Adrenal gland (tissue), 12 donors: ENCODE measurements around the gene GALNT18. TPM values are rescaled to one million over a fixed set of nuclear protein-coding genes. Genes with fewer than 3 reads are reported as not detected.

Experiments used
- DNase-seq, 7 donors: peaks; one replicate each; pipeline ENCODE4 v3.0.0-alpha.2; 2019 to 2020
- H3K27ac ChIP-seq, 5 donors: fragments of 200-600 bp; sonication (generic) in 4 of 5; 1 replicate in 3 of 5; 2 replicates in 2 of 5; pipeline versions ENCODE4 v1.5.1 to v1.8.0; 2016 to 2020; ENCODE audit warnings: mild to moderate bottlenecking in 1 of 5
- H3K27me3 ChIP-seq: fragments of 200-600 bp; 2 replicates; pipeline ENCODE4 v1.8.0; 2021
- H3K36me3 ChIP-seq, 2 donors: fragments of 200-600 bp; replicated peaks in 1 of 2; 1 replicate in 1 of 2; 2 replicates in 1 of 2; pipeline versions ENCODE4 v1.5.1 to v1.8.0; 2018 to 2022
- H3K4me1 ChIP-seq, 2 donors: fragments of 200-600 bp; replicated peaks in 1 of 2; 1 replicate in 1 of 2; 2 replicates in 1 of 2; pipeline versions ENCODE4 v1.5.1 to v1.8.0; 2018 to 2021
- H3K4me3 ChIP-seq, 4 donors: fragments of 200-600 bp; sonication (generic) in 3 of 4; one replicate each; pipeline ENCODE4 v1.5.1; 2016 to 2018
- H3K9me3 ChIP-seq, 3 donors: fragments of 200-600 bp; sonication (generic) in 1 of 3; replicated peaks in 1 of 3; 1 replicate in 2 of 3; 2 replicates in 1 of 3; pipeline versions ENCODE4 v1.5.1 to v1.8.0; 2016 to 2021
- CTCF ChIP-seq, 6 experiments: fragments of 450-650 bp in 4 of 6; fragments of 200-600 bp in 2 of 6; sonication (generic) in 1 of 6; IDR thresholded peaks; 1 replicate in 5 of 6; 2 replicates in 1 of 6; pipeline versions ENCODE4 v1.5.1 to v1.8.0; 2016 to 2021; ENCODE audit warnings: antibody characterized with exemption in 6 of 6, mild to moderate bottlenecking in 2 of 6, moderate library complexity in 1 of 6
- POLR2A ChIP-seq, 2 donors: fragments of 450-650 bp; IDR thresholded peaks; one replicate each; pipeline ENCODE4 v1.6.1; 2017; ENCODE audit warnings: antibody characterized with exemption in 2 of 2, mild to moderate bottlenecking in 2 of 2, moderate library complexity in 1 of 2
- WGBS, 4 donors: extraction: QIAGEN DNeasy Blood & Tissue Kit in 2 of 4; methylation state at CpG; one replicate each; pipeline versions ENCODE4 v1.1.5 to v1.1.7; 2013 to 2017; 5-methylcytosine and 5-hydroxymethylcytosine counted together
- intact Hi-C, 2 donors: fragments of 100-400 bp; cut with DNase I; formaldehyde crosslinking; loops; one replicate each; pipeline versions ENCODE4 v1.14.1 to v1.15.0; 2022 to 2023
- polyA plus RNA-seq, 3 donors: library from polyadenylated mRNA; stranded (reverse); fragments of 200-250 nt in 2 of 3; fragments of 350-450 nt in 1 of 3; fragmentation: Illumina TruSeq in 1 of 3; extraction: RNeasy Lipid Tissue Mini Kit (QIAGEN cat#74804) in 1 of 3; gene quantifications; one replicate each; pipeline ENCODE4 v1.2.3, GENCODE V29; 2013 to 2014
- total RNA-seq, 9 donors: library from RNA; depleted of rRNA in 4 of 9; stranded (reverse); fragments of >200 nt in 4 of 9; fragments of 120-200 nt in 1 of 9; fragmentation: NEBNext Ultra II Directional in 1 of 9; extraction: Animal tissue kit (Norgen Biotek cat#: 25700) in 1 of 9; gene quantifications; one replicate each; pipeline versions ENCODE4 v1.1.0 to v1.2.4, GENCODE V29; 2013 to 2023
- donor health status: healthy with polysubstance abuse.
- donor health status: Bipolar disorder and iron deficiency.
- donor health status: DM: yes; HTN: yes; CAD: no.
- donor health status: DM: no; HTN: no; CAD: no.
- donor health status: DM: no; HTN: no; CAD: no.
- donor health status: DM: yes; HTN: yes; CAD: no.

The GALNT18 gene
- total and polyA plus RNA-seq, 12 donors, result 1.4 to 15.1 (median 6.4) TPM

GRCh38 chr11:11413776-11414175, 208.0 kb downstream of the GALNT18 start:
- Histone ChIP-seq H3K4me3 (no peak overlapping the region), H3K4me1 (no peaks in the 10 kb centered on the region), H3K36me3 (no peaks in the 10 kb centered on the region), H3K9me3 (no peaks in the 10 kb centered on the region), H3K27me3 (no peaks in the 10 kb centered on the region), H3K27ac (no peak overlapping the region)
- 87 to 97% (median 90%) methylated on average over 5 to 6 of the region's 6 CpGs for WGBS, 4 donors
- no peak for DNase-seq
- intact Hi-C loops, result no loop called here
- no peak for TF ChIP-seq POLR2A (IDR thresholded peaks at IDR 0.05)

- intact Hi-C loops, result no loop called here
- Histone ChIP-seq H3K36me3 (no peaks in the 10 kb centered on the region), H3K27ac (no peak overlapping the region), H3K9me3 (no peaks in the 10 kb centered on the region), H3K4me3 (no peak overlapping the region), H3K27me3 (no peaks in the 10 kb centered on the region), H3K4me1 (peaks cover 4 to 13% of the 10 kb centered on the region in 2 donors)
- TF ChIP-seq POLR2A (IDR thresholded peaks at IDR 0.05), result no peak
- TF ChIP-seq CTCF (IDR thresholded peaks at IDR 0.05), result no peak
- WGBS, 4 donors, result 88 to 94% (median 89%) methylated on average over 8 of the region's 8 CpGs
- DNase-seq, result no peak
Observed at GRCh38 chr11:11411401-11411985, 210.3 kb downstream of the GALNT18 start.

GRCh38 chr11:11409901-11410300, 211.9 kb downstream of the GALNT18 start:
- Histone ChIP-seq H3K9me3 (no peaks in the 10 kb centered on the region), H3K27ac (no peak overlapping the region), H3K4me3 (no peak overlapping the region), H3K27me3 (no peaks in the 10 kb centered on the region), H3K4me1 (peaks cover 4 to 19% of the 10 kb centered on the region in 2 donors), H3K36me3 (no peaks in the 10 kb centered on the region)
- intact Hi-C loops, result no loop called here
- TF ChIP-seq POLR2A (IDR thresholded peaks at IDR 0.05) (no peak), CTCF (IDR thresholded peaks at IDR 0.05) (no peak)
- no peak for DNase-seq
- WGBS, 4 donors, result 67 to 78% (median 72%) methylated on average over 3 of the region's 3 CpGs

- TF ChIP-seq CTCF (IDR thresholded peaks at IDR 0.05) (no peak), POLR2A (IDR thresholded peaks at IDR 0.05) (no peak)
- Histone ChIP-seq H3K9me3 (no peaks in the 10 kb centered on the region), H3K4me3 (no peak overlapping the region), H3K4me1 (peaks cover 4 to 19% of the 10 kb centered on the region in 2 donors), H3K36me3 (no peaks in the 10 kb centered on the region), H3K27me3 (no peaks in the 10 kb centered on the region), H3K27ac (no peak overlapping the region)
- intact Hi-C loops, result no loop called here
- 60 to 87% (median 73%) methylated on average over 2 to 6 of the region's 6 CpGs for WGBS, 4 donors
- DNase-seq, result no peak
Observed at GRCh38 chr11:11409224-11409623, 212.6 kb downstream of the GALNT18 start.
